Right cardiac atrium (tissue), 5 donors: ENCODE measurements around the gene TSHZ2. TPM values are rescaled to one million over a fixed set of nuclear protein-coding genes. Genes with fewer than 3 reads are reported as not detected.
A peak's percentile ranks its signal among the peaks of the same experiment; 100 is the strongest.
"Not testable (repeated sequence)": the region's sequence is repeated elsewhere in the genome, so short reads cannot be mapped to it uniquely, and the experiment has no call there.

Experiments used
- ATAC-seq, 2 donors: fragments of 200-7000 bp; cut with Tn5 transposase; one replicate each; pipeline versions ENCODE4 v1.8.0 to v1.9.1; 2020; ENCODE audit warnings: moderate library complexity in 2 of 2, mild to moderate bottlenecking in 1 of 2
- DNase-seq, 3 donors: peaks; one replicate each; pipeline ENCODE4 v3.0.0-alpha.2; 2020
- H3K27ac ChIP-seq: one replicate; pipeline ENCODE4 v1.5.1; 2013; ENCODE audit warnings: mild to moderate bottlenecking, low read length, control low read depth, moderate library complexity
- H3K27me3 ChIP-seq: one replicate; pipeline ENCODE4 v1.6.1; 2013; ENCODE audit not compliant: control insufficient read depth, insufficient read depth
- H3K4me1 ChIP-seq: one replicate; pipeline ENCODE4 v1.6.1; 2013; ENCODE audit warnings: low read length; ENCODE audit not compliant: control insufficient read depth, insufficient read depth
- H3K4me3 ChIP-seq: one replicate; pipeline ENCODE4 v1.5.1; 2013; ENCODE audit warnings: low read length, control low read depth
- H3K9me3 ChIP-seq: one replicate; pipeline ENCODE4 v1.6.1; 2013; ENCODE audit warnings: low read length; ENCODE audit not compliant: control insufficient read depth
- WGBS: extraction: QIAGEN DNeasy Blood & Tissue Kit; methylation state at CpG from one replicate; pipeline ENCODE4 v1.1.7; 2013; 5-methylcytosine and 5-hydroxymethylcytosine counted together
- intact Hi-C, 4 donors: fragments of 100-400 bp; cut with DNase I; formaldehyde crosslinking; loops; one replicate each; pipeline versions ENCODE4 v1.11.0 to v1.14.0; 2022 to 2023
- polyA plus RNA-seq: library from polyadenylated mRNA; stranded (reverse); fragments of 200-250 nt; gene quantifications from one replicate; pipeline ENCODE4 v1.2.3, GENCODE V29; 2013
- total RNA-seq, 4 donors: library from RNA; stranded (reverse); fragmentation: NEBNext Ultra II Directional; extraction: Animal tissue kit (Norgen Biotek cat#: 25700); gene quantifications; one replicate each; pipeline ENCODE4 v1.2.1, GENCODE V29; 2021
- donor health status: healthy with polysubstance abuse.
- donor health status: DM: no; HTN: yes; CAD: no.
- donor health status: DM: no; HTN: no; CAD: no.
- donor health status: DM: no; HTN: yes; CAD: no; lungs with severe emphysema.
- donor health status: DM: yes; HTN: yes; CAD: no.

Gene TSHZ2
- total and polyA plus RNA-seq, 5 donors, result 2.3 to 8.9 (median 6.9) TPM

GRCh38 chr20:53017206-53017605, 45.0 kb downstream of the TSHZ2 start:
- Histone ChIP-seq H3K4me3 (no peak overlapping the region), H3K4me1 (no peaks in the 10 kb centered on the region), H3K9me3 (peaks cover 2% of the 10 kb centered on the region), H3K27me3 (no peaks in the 10 kb centered on the region), H3K27ac (no peak overlapping the region)
- WGBS, result 78% methylated on average over 4 of the region's 4 CpGs
- DNase-seq (no peak), ATAC-seq (no peak)
- intact Hi-C loops, result no loop called here

DNA sequence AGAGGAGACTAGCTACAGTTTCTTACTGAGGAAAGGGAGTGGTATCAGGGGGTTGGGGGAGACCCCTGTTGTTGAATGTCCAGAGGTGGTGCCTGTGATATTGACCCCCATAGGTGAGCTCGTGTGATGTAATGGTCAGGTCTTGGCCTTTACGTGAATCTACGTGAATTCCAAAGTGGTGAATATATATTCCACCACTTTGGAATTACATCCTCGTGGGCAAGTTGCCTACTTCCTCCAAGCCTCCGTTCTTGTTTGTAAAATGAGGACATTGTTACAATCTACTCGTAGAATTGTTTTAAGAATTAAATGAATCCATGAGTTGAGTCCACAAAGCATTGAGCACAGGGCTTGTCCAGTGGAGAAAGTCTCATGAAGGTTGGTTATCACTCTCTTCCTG, 47.3 kb downstream of the TSHZ2 start:
- Histone ChIP-seq H3K27ac (no peak overlapping the region), H3K4me3 (no peak overlapping the region), H3K4me1 (no peaks in the 10 kb centered on the region), H3K9me3 (no peaks in the 10 kb centered on the region), H3K27me3 (no peaks in the 10 kb centered on the region)
- 83% methylated on average over 6 of the region's 6 CpGs for WGBS
- intact Hi-C loops, result no loop called here
- no peak for ATAC-seq
- DNase-seq, result no peak

GRCh38 chr20:53020376-53020775, 48.2 kb downstream of the TSHZ2 start:
- 56% methylated on average over 4 of the region's 4 CpGs for WGBS
- Histone ChIP-seq H3K4me3 (no peak overlapping the region), H3K9me3 (no peaks in the 10 kb centered on the region), H3K27ac (no peak overlapping the region), H3K27me3 (no peaks in the 10 kb centered on the region), H3K4me1 (no peaks in the 10 kb centered on the region)
- ATAC-seq (no peak), DNase-seq (no peak)
- intact Hi-C loops, result no loop called here

GRCh38 chr20:53020834-53021233, 48.7 kb downstream of the TSHZ2 start:
- ATAC-seq, result no peak

GRCh38 chr20:53021934-53022333, 49.8 kb downstream of the TSHZ2 start:
- no peaks in the 10 kb centered on the region for H3K9me3 ChIP-seq
- WGBS, result 89% methylated on average over 3 of the region's 3 CpGs
- H3K4me1 ChIP-seq, result no peaks in the 10 kb centered on the region
- intact Hi-C loops, result no loop called here
- no peak overlapping the region for H3K4me3 ChIP-seq
- no peak overlapping the region for H3K27ac ChIP-seq
- DNase-seq (no peak), ATAC-seq (no peak)
- no peaks in the 10 kb centered on the region for H3K27me3 ChIP-seq

More at GRCh38 chr20:53020834-53021233, 48.7 kb downstream of the TSHZ2 start:
- DNase-seq, result no peak
- H3K27ac ChIP-seq, result no peak overlapping the region
- H3K4me1 ChIP-seq, result no peaks in the 10 kb centered on the region
- intact Hi-C loops, result no loop called here
- no peaks in the 10 kb centered on the region for H3K9me3 ChIP-seq
- H3K4me3 ChIP-seq, result no peak overlapping the region
- no peaks in the 10 kb centered on the region for H3K27me3 ChIP-seq
- 79% methylated on average over 2 of the region's 2 CpGs for WGBS

GRCh38 chr20:53023732-53024520, 51.8 kb downstream of the TSHZ2 start:
- Histone ChIP-seq H3K27me3 (no peaks in the 10 kb centered on the region), H3K4me1 (no peaks in the 10 kb centered on the region), H3K4me3 (no peak overlapping the region), H3K27ac (no peak overlapping the region), H3K9me3 (no peaks in the 10 kb centered on the region)
- 46% methylated on average over 5 of the region's 5 CpGs for WGBS
- peak in 1 of 2 donors; percentile 20 for ATAC-seq
- intact Hi-C loops, result no loop called here
- DNase-seq, result no peak

DNA sequence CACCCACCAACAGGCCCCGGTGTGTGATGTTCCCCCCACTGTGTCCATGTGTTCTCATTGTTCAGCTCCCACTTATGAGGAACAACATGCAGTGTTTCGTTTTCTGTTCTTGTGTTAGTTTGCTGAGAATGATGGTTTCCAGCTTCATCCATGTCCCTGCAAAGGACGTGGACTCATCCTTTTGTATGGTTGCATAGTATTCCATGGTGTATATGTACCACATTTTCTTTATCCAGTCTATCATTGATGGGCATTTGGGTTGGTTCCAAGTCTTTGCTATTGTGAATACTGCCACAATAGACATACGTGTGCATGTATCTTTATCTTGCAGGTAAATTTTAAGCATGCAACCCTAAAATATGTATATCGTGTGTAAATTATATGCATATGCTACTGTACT, 52.5 kb downstream of the TSHZ2 start:
- ATAC-seq, H3K27ac ChIP-seq, H3K4me3 ChIP-seq, H3K9me3 ChIP-seq, H3K27me3 ChIP-seq, intact Hi-C loops, DNase-seq, H3K4me1 ChIP-seq: not testable (repeated sequence)
- 96% methylated on average over 5 of the region's 5 CpGs for WGBS

- Histone ChIP-seq H3K9me3 (no peaks in the 10 kb centered on the region), H3K4me3 (no peak overlapping the region), H3K27ac (no peak overlapping the region), H3K27me3 (no peaks in the 10 kb centered on the region), H3K4me1 (no peaks in the 10 kb centered on the region)
- intact Hi-C loops, result no loop called here
- no peak for DNase-seq
- ATAC-seq, result no peak
Measured at GRCh38 chr20:53027089-53027488, 54.9 kb downstream of the TSHZ2 start.

- ATAC-seq (no peak), DNase-seq (no peak)
- 93% methylated on average over 6 of the region's 6 CpGs for WGBS
- Histone ChIP-seq H3K27ac (no peak overlapping the region), H3K4me3 (no peak overlapping the region), H3K9me3 (no peaks in the 10 kb centered on the region), H3K4me1 (no peaks in the 10 kb centered on the region), H3K27me3 (no peaks in the 10 kb centered on the region)
- intact Hi-C loops, result no loop called here
Measured at GRCh38 chr20:53028337-53029007, 56.3 kb downstream of the TSHZ2 start.

DNA sequence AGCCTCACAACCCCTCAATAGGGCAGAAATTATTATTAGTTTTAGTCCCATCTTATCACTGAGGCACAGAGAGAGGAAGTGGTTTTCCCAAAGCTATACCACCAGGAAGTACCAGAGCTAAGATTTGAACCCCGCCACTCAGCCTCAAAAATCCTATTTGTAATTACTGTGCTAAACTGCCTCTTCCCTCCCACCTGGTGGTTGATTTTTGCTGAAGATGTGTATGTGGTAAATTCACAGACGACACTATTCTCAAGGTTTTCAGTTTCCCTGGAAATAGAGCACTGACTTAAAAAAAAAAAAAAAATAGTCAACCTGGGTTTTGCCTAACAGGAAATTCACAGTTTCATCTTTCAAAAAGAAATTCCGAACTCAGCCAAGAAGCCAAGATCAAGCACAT, 57.9 kb downstream of the TSHZ2 start:
- Histone ChIP-seq H3K27ac (no peak overlapping the region), H3K27me3 (no peaks in the 10 kb centered on the region), H3K9me3 (no peaks in the 10 kb centered on the region), H3K4me1 (no peaks in the 10 kb centered on the region), H3K4me3 (no peak overlapping the region)
- intact Hi-C loops, result no loop called here
- DNase-seq (no peak), ATAC-seq (no peak)
- 65% methylated on average over 3 of the region's 3 CpGs for WGBS

DNA sequence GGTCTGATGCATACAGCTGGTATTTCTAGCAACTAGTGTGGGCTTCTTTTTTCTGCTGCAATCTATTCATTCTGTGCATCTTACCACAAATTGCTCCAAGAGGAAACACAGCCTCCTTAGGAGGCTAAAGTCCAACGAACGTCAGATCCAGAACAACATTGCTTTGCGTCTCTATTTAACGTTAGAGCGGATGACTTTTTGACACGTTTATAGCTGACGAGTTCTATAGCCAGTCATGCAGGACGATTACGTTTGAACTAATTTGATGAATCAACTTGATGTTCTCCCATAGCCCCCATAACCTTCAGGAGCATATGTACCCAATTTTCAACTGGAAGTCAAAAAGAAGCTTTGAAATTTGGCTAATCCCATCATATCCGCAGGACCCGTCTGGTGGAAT, 59.9 kb downstream of the TSHZ2 start:
- intact Hi-C loops, result no loop called here
- Histone ChIP-seq H3K4me3 (no peak overlapping the region), H3K9me3 (no peaks in the 10 kb centered on the region), H3K27ac (peak overlapping the region; percentile 72), H3K27me3 (no peaks in the 10 kb centered on the region), H3K4me1 (no peaks in the 10 kb centered on the region)
- WGBS, result 83% methylated on average over 11 of the region's 11 CpGs
- no peak for ATAC-seq
- no peak for DNase-seq
